ENCODE results near the gene HPD. TPM values are rescaled to one million over a fixed set of nuclear protein-coding genes. Genes with fewer than 3 reads are reported as not detected.
"Not testable (repeated sequence)": the region's sequence is repeated elsewhere in the genome, so short reads cannot be mapped to it uniquely, and the experiment has no call there.

The HPD gene
- total RNA-seq, 2 experiments from 2014 or later, result not detected

- peaks cover 2% of the 10 kb centered on the region for H3K36me3 Mint-ChIP-seq
- H3K4me3 Mint-ChIP-seq, result peak within 1 kb of the TSS; percentile 100
- no peaks in the 10 kb centered on the region for H3K9me3 Mint-ChIP-seq
- POLR2A ChIA-PET, result interaction anchor here (0.6 to 2.1 kb wide), 11 partner anchors 23 to 262 kb away, joined by 3 to 9 read pairs (median 3); partner anchors contain the start of genes ORAI1 and RHOF
- H3K27ac Mint-ChIP-seq, result peak within 1 kb of the TSS; percentile 94
- no peaks in the 10 kb centered on the region for H3K27me3 Mint-ChIP-seq
- DNase-seq, result peak; percentile 99
- peaks cover 39% of the 10 kb centered on the region for H3K4me1 Mint-ChIP-seq (ENCODE audit: low read depth)
- intact Hi-C loops (cut with micrococcal nuclease), result loop anchor here (1.0 to 5.0 kb wide), 13 partner anchors 30 to 856 kb away; partner anchors contain the start of genes CFAP251, MLXIP, ORAI1 and RNF34
- CTCF ChIA-PET, result interaction anchor here (0.6 to 3.9 kb wide), 36 partner anchors 9 to 235 kb away, joined by 3 to 117 read pairs (median 4); partner anchors contain the start of genes CFAP251, RHOF and TMEM120B
Measured at GRCh38 chr12:121888478-121889273, 30.0 kb upstream of the HPD start, which contains the start of gene PSMD9. PSMD9 (plus strand) TSS chr12:121888790; CDS start chr12:121888857, 67 bp downstream.

- Mint-ChIP-seq H3K4me3 (peak overlapping the region; percentile 100), H3K27ac (peak overlapping the region; percentile 94), H3K36me3 (peaks cover 2% of the 10 kb centered on the region), H3K27me3 (no peaks in the 10 kb centered on the region), H3K9me3 (no peaks in the 10 kb centered on the region), H3K4me1 (ENCODE audit: low read depth) (peaks cover 33% of the 10 kb centered on the region)
- intact Hi-C loops (cut with micrococcal nuclease), result loop anchor here (1.0 to 5.0 kb wide), 13 partner anchors 31 to 856 kb away; partner anchors contain the start of genes CFAP251, MLXIP, ORAI1 and RNF34
- POLR2A ChIA-PET, result interaction anchor here (0.6 to 2.1 kb wide), 12 partner anchors 24 to 261 kb away, joined by 3 to 9 read pairs (median 3); partner anchors contain the start of genes ORAI1 and RHOF
- CTCF ChIA-PET, result interaction anchor here (0.7 to 3.9 kb wide), 32 partner anchors 9 to 235 kb away, joined by 3 to 117 read pairs (median 4); partner anchors contain the start of genes CFAP251, RHOF and TMEM120B
- no peak for DNase-seq
Measured at GRCh38 chr12:121888083-121888477, 29.4 kb upstream of the HPD start.

GRCh38 chr12:121885129-121885528 is 26.5 kb upstream of the HPD start:
- not testable (repeated sequence) for H3K9me3 Mint-ChIP-seq
- intact Hi-C loops (cut with micrococcal nuclease), result loop anchor here (5.0 kb wide), 2 partner anchors 173 to 853 kb away; partner anchors contain the start of gene TMEM120B
- CTCF ChIA-PET, result interaction anchor here (0.6 to 1.5 kb wide), 2 partner anchors 74 to 75 kb away, joined by 3 read pairs; no protein-coding TSS in a partner anchor

GRCh38 chr12:121883315-121883660 is 24.6 kb upstream of the HPD start:
- no peak for DNase-seq
- ChIA-PET POLR2A (no interaction called here), CTCF (interaction anchor here (0.6 to 2.7 kb wide), 3 partner anchors 71 to 111 kb away, joined by 3 to 13 read pairs (median 10); partner anchors contain the start of gene RHOF)
- Mint-ChIP-seq H3K4me3 (no peak overlapping the region), H3K9me3 (no peaks in the 10 kb centered on the region), H3K27ac (no peak overlapping the region), H3K4me1 (ENCODE audit: low read depth) (peaks cover 9% of the 10 kb centered on the region), H3K27me3 (no peaks in the 10 kb centered on the region), H3K36me3 (no peaks in the 10 kb centered on the region)
- intact Hi-C loops (cut with micrococcal nuclease), result no loop called here

More at GRCh38 chr12:121885129-121885528, 26.5 kb upstream of the HPD start:
- H3K36me3 Mint-ChIP-seq, H3K27ac Mint-ChIP-seq, POLR2A ChIA-PET, H3K27me3 Mint-ChIP-seq, DNase-seq, H3K4me3 Mint-ChIP-seq: not testable (repeated sequence)
- H3K4me1 Mint-ChIP-seq (ENCODE audit: low read depth), result peaks cover 20% of the 10 kb centered on the region

- H3K36me3 Mint-ChIP-seq; H3K9me3 Mint-ChIP-seq; H3K4me3 Mint-ChIP-seq; DNase-seq; POLR2A ChIA-PET; intact Hi-C loops (cut with micrococcal nuclease); H3K27ac Mint-ChIP-seq; H3K4me1 Mint-ChIP-seq (ENCODE audit: low read depth); H3K27me3 Mint-ChIP-seq: not testable (repeated sequence)
- CTCF ChIA-PET, result interaction anchor here (0.8 to 1.6 kb wide), 3 partner anchors 12 to 248 kb away, joined by 3 to 5 read pairs (median 3); partner anchors contain the start of gene PSMD9
Measured at GRCh38 chr12:121876080-121876447, 17.4 kb upstream of the HPD start.

- H3K4me1 Mint-ChIP-seq (ENCODE audit: low read depth), result peaks cover 4% of the 10 kb centered on the region
- ChIA-PET CTCF (interaction anchor here (1.6 kb wide), 1 partner anchor 13 kb away, joined by 5 read pairs; the partner anchor contains the start of gene PSMD9), POLR2A (no interaction called here)
- intact Hi-C loops (cut with micrococcal nuclease), result no loop called here
- H3K27ac Mint-ChIP-seq, result no peak overlapping the region
- no peaks in the 10 kb centered on the region for H3K9me3 Mint-ChIP-seq
- H3K36me3 Mint-ChIP-seq, result no peaks in the 10 kb centered on the region
- DNase-seq, result no peak
- H3K4me3 Mint-ChIP-seq, result no peak overlapping the region
- H3K27me3 Mint-ChIP-seq, result no peaks in the 10 kb centered on the region
Measured at GRCh38 chr12:121875582-121875981, 16.9 kb upstream of the HPD start.

GRCh38 chr12:121874071-121874470 is 15.4 kb upstream of the HPD start:
- ChIA-PET POLR2A (no interaction called here), CTCF (interaction anchor here (1.9 kb wide), 1 partner anchor 80 kb away, joined by 10 read pairs; the partner anchor contains the start of gene RHOF)
- Mint-ChIP-seq H3K4me3 (no peak overlapping the region), H3K4me1 (ENCODE audit: low read depth) (peaks cover 4% of the 10 kb centered on the region), H3K27ac (no peak overlapping the region), H3K27me3 (no peaks in the 10 kb centered on the region), H3K36me3 (no peaks in the 10 kb centered on the region), H3K9me3 (no peaks in the 10 kb centered on the region)
- DNase-seq, result no peak
- intact Hi-C loops (cut with micrococcal nuclease), result no loop called here

GRCh38 chr12:121873216-121873569 is 14.5 kb upstream of the HPD start:
- H3K9me3 Mint-ChIP-seq, result no peaks in the 10 kb centered on the region
- DNase-seq, result no peak
- CTCF ChIA-PET, result interaction anchor here (1.9 kb wide), 1 partner anchor 79 kb away, joined by 10 read pairs; the partner anchor contains the start of gene RHOF
- H3K27ac Mint-ChIP-seq, result no peak overlapping the region
- intact Hi-C loops (cut with micrococcal nuclease), result no loop called here
- H3K27me3 Mint-ChIP-seq, result no peaks in the 10 kb centered on the region
- POLR2A ChIA-PET, result no interaction called here
- no peak overlapping the region for H3K4me3 Mint-ChIP-seq
- H3K4me1 Mint-ChIP-seq (ENCODE audit: low read depth), result peaks cover 4% of the 10 kb centered on the region
- no peaks in the 10 kb centered on the region for H3K36me3 Mint-ChIP-seq

- ChIA-PET POLR2A (no interaction called here), CTCF (interaction anchor here (1.9 kb wide), 1 partner anchor 79 kb away, joined by 10 read pairs; the partner anchor contains the start of gene RHOF)
- Mint-ChIP-seq H3K4me3 (no peak overlapping the region), H3K4me1 (ENCODE audit: low read depth) (peaks cover 4% of the 10 kb centered on the region), H3K27me3 (no peaks in the 10 kb centered on the region), H3K9me3 (no peaks in the 10 kb centered on the region), H3K27ac (peak overlapping the region; percentile 46), H3K36me3 (no peaks in the 10 kb centered on the region)
- intact Hi-C loops (cut with micrococcal nuclease), result no loop called here
- peak; percentile 48 for DNase-seq
Measured at GRCh38 chr12:121872546-121873215, 14.0 kb upstream of the HPD start.

- CTCF ChIA-PET, result interaction anchor here (1.0 to 2.0 kb wide), 2 partner anchors 17 to 77 kb away, joined by 3 to 9 read pairs; partner anchors contain the start of genes PSMD9 and RHOF
- intact Hi-C loops (cut with micrococcal nuclease), result no loop called here
Measured at GRCh38 chr12:121871467-121871866, 12.8 kb upstream of the HPD start.

GRCh38 chr12:121869229-121869628 is 10.6 kb upstream of the HPD start:
- intact Hi-C loops (cut with micrococcal nuclease); H3K27ac Mint-ChIP-seq; H3K4me1 Mint-ChIP-seq (ENCODE audit: low read depth); H3K9me3 Mint-ChIP-seq; POLR2A ChIA-PET; H3K4me3 Mint-ChIP-seq; DNase-seq; CTCF ChIA-PET; H3K36me3 Mint-ChIP-seq; H3K27me3 Mint-ChIP-seq: not testable (repeated sequence)

More at GRCh38 chr12:121871467-121871866, 12.8 kb upstream of the HPD start:
- POLR2A ChIA-PET, result no interaction called here
- Mint-ChIP-seq H3K27ac (no peak overlapping the region), H3K27me3 (no peaks in the 10 kb centered on the region), H3K4me3 (no peak overlapping the region), H3K36me3 (no peaks in the 10 kb centered on the region), H3K4me1 (ENCODE audit: low read depth) (peaks cover 4% of the 10 kb centered on the region), H3K9me3 (no peaks in the 10 kb centered on the region)
- no peak for DNase-seq

GRCh38 chr12:121866331-121866730 is 7.7 kb upstream of the HPD start:
- Mint-ChIP-seq H3K36me3 (no peaks in the 10 kb centered on the region), H3K4me1 (ENCODE audit: low read depth) (no peaks in the 10 kb centered on the region), H3K9me3 (no peaks in the 10 kb centered on the region), H3K27me3 (no peaks in the 10 kb centered on the region), H3K4me3 (no peak overlapping the region), H3K27ac (no peak overlapping the region)
- no peak for DNase-seq
- ChIA-PET POLR2A (no interaction called here), CTCF (interaction anchor here (1.4 kb wide), 1 partner anchor 72 kb away, joined by 4 read pairs; no protein-coding TSS in a partner anchor)
- intact Hi-C loops (cut with micrococcal nuclease), result no loop called here
